Gastroesophageal sphincter (tissue), 3 donors: Measurements from ENCODE around the gene SLC5A4.

ENCODE experiments used
- EP300 ChIP-seq: sonication (generic); formaldehyde crosslinking; IDR thresholded peaks from one replicate; pipeline ENCODE4 v1.6.1; 2017; ENCODE audit warnings: antibody characterized with exemption, mild to moderate bottlenecking
- POLR2A ChIP-seq, 2 donors: fragments of 450-650 bp; IDR thresholded peaks; one replicate each; pipeline ENCODE4 v1.6.1; 2017; ENCODE audit warnings: antibody characterized with exemption in 2 of 2, mild to moderate bottlenecking in 2 of 2, moderate library complexity in 1 of 2
- TF ChIP-seq, protein P1 (sequence below), 4 experiments: fragments of 200-600 bp in 2 of 4; fragments of 450-650 bp in 2 of 4; sonication (generic) in 1 of 4; IDR thresholded peaks; one replicate each; pipeline ENCODE4 v1.5.1; 2017 to 2019; ENCODE audit warnings: antibody characterized with exemption in 4 of 4, mild to moderate bottlenecking in 2 of 4, moderate library complexity in 2 of 4

DNA sequence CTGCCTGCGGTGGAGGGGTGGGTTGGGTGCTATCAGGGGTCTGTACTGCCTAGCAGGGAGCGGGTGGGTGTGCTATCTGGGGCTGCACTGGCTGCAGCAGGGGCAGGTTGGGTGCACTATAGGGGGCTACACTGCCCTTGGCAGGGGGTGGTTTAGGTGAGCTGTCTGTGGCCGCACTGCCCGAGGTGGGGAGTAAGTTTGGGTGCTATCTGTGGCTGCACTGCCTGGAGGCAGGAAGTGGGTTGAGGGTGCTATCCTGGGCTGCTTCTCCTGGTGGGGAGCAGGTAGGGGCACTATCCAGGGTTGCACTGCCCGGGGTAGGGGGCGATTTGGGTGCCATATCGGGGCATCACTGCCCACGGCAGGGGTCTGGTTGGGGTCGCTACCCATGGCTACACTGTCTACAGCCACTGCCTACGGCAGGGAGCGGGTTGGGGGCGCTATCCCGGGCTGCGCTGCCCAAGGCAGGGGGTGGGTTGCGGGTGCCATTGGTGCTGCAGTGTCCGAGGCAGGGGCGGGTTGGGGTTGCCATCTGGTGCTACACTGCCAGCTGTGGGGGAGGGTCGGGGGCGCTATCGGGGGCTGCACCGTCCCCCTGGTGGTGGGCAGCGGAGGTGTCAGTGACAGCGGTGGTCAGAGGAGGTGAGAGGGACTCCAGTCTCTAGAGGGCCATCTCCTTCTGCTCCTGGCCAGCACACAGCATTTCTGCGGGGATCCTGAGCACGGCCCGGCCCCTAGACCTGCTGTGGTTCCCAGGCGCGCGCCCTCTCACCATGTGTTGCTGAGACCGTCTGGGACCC lies 49.0 kb downstream of the SLC5A4 start:
- TF ChIP-seq, protein P1, sequence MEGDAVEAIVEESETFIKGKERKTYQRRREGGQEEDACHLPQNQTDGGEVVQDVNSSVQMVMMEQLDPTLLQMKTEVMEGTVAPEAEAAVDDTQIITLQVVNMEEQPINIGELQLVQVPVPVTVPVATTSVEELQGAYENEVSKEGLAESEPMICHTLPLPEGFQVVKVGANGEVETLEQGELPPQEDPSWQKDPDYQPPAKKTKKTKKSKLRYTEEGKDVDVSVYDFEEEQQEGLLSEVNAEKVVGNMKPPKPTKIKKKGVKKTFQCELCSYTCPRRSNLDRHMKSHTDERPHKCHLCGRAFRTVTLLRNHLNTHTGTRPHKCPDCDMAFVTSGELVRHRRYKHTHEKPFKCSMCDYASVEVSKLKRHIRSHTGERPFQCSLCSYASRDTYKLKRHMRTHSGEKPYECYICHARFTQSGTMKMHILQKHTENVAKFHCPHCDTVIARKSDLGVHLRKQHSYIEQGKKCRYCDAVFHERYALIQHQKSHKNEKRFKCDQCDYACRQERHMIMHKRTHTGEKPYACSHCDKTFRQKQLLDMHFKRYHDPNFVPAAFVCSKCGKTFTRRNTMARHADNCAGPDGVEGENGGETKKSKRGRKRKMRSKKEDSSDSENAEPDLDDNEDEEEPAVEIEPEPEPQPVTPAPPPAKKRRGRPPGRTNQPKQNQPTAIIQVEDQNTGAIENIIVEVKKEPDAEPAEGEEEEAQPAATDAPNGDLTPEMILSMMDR (IDR thresholded peaks at IDR 0.05): no peak
- TF ChIP-seq EP300: no peak
- no peak for TF ChIP-seq POLR2A (IDR thresholded peaks at IDR 0.05)
